Astrocyte of the spinal cord (primary cell): ENCODE data around the gene CDC42EP1.
"Not testable (repeated sequence)": the region's sequence is repeated elsewhere in the genome, so short reads cannot be mapped to it uniquely, and the experiment has no call there.

ENCODE experiments used
- DNase-seq: peaks from one replicate; pipeline ENCODE4 v3.0.0; 2011; ENCODE audit warnings: low read depth, low spot score
- H3K4me3 ChIP-seq: 2 replicates; pipeline ENCODE4 v1.5.1; 2011; ENCODE audit warnings: low read depth, mild to moderate bottlenecking, low read length, moderate library complexity
- CTCF ChIP-seq: IDR thresholded peaks from 2 replicates; pipeline ENCODE4 v1.5.1; 2012; ENCODE audit warnings: low read depth, mild to moderate bottlenecking, low read length, inconsistent platforms
- in situ Hi-C: cut with HindIII; loops from 2 replicates; pipeline ENCODE4 v1.10.0; 2017; ENCODE audit warnings: low sequenced_read_pairs

Gene CDC42EP1

GRCh38 chr22:37546437-37547250, 13.6 kb upstream of the CDC42EP1 start:
- no peak for TF ChIP-seq CTCF
- DNase-seq = peak; percentile 87
- in situ Hi-C loops = no loop called here
- no peak overlapping the region for H3K4me3 ChIP-seq

- in situ Hi-C loops = no loop called here
- no peak for DNase-seq
- no peak overlapping the region for H3K4me3 ChIP-seq
- TF ChIP-seq CTCF = no peak
Measured at GRCh38 chr22:37547251-37547741, 13.0 kb upstream of the CDC42EP1 start.

GRCh38 chr22:37549704-37550059, 10.6 kb upstream of the CDC42EP1 start:
- H3K4me3 ChIP-seq = no peak overlapping the region
- TF ChIP-seq CTCF = peak; percentile 52
- peak; percentile 69 for DNase-seq
- in situ Hi-C loops = no loop called here

GRCh38 chr22:37550921-37551320, 9.4 kb upstream of the CDC42EP1 start:
- H3K4me3 ChIP-seq, DNase-seq, in situ Hi-C loops: not testable (repeated sequence)

GRCh38 chr22:37551981-37552380, 8.3 kb upstream of the CDC42EP1 start:
- in situ Hi-C loops = no loop called here
- no peak for TF ChIP-seq CTCF
- H3K4me3 ChIP-seq = no peak overlapping the region
- no peak for DNase-seq

- in situ Hi-C loops = no loop called here
- no peak for DNase-seq
- H3K4me3 ChIP-seq = no peak overlapping the region
- TF ChIP-seq CTCF = no peak
Measured at GRCh38 chr22:37552524-37553163, 7.6 kb upstream of the CDC42EP1 start.

GRCh38 chr22:37553725-37554124, 6.6 kb upstream of the CDC42EP1 start:
- no peak for DNase-seq
- no peak for TF ChIP-seq CTCF
- H3K4me3 ChIP-seq = no peak overlapping the region
- in situ Hi-C loops = no loop called here
